H9 (cell line): ENCODE results near the gene ARHGEF10L. TPM values are rescaled to one million over a fixed set of nuclear protein-coding genes. Genes with fewer than 3 reads are reported as not detected.

ENCODE experiments used
- DNase-seq: peaks from one replicate; pipeline ENCODE4 v3.0.0-alpha.2; 2017
- H2AFZ ChIP-seq: one replicate; pipeline ENCODE4 v1.6.1; 2013; ENCODE audit warnings: mild to moderate bottlenecking, low read length, control low read depth, moderate library complexity
- H2AK5ac ChIP-seq: 2 replicates; pipeline ENCODE4 v1.6.1; 2013; ENCODE audit warnings: low read length, control low read depth, mixed read lengths; ENCODE audit not compliant: insufficient read length
- H2BK120ac ChIP-seq: one replicate; pipeline ENCODE4 v1.6.1; 2013; ENCODE audit warnings: low read depth, mild to moderate bottlenecking, low read length, control low read depth, inconsistent platforms; ENCODE audit not compliant: poor library complexity, severe bottlenecking
- H2BK12ac ChIP-seq: 2 replicates; pipeline ENCODE4 v1.6.1; 2013; ENCODE audit warnings: low read length, control low read depth, mixed read lengths, low read depth; ENCODE audit not compliant: insufficient read length
- H2BK15ac ChIP-seq: 2 replicates; pipeline ENCODE4 v1.6.1; 2013; ENCODE audit warnings: low read depth, low read length, control low read depth
- H2BK20ac ChIP-seq: one replicate; pipeline ENCODE4 v1.6.1; 2013; ENCODE audit warnings: low read depth, mild to moderate bottlenecking, low read length, control low read depth, inconsistent platforms; ENCODE audit not compliant: poor library complexity, severe bottlenecking
- H2BK5ac ChIP-seq: 2 replicates; pipeline ENCODE4 v1.6.1; 2013; ENCODE audit warnings: low read length, control low read depth, mixed read lengths; ENCODE audit not compliant: insufficient read length
- H3K14ac ChIP-seq: 2 replicates; pipeline ENCODE4 v1.6.1; 2013; ENCODE audit warnings: low read length, control low read depth; ENCODE audit not compliant: insufficient read depth
- H3K18ac ChIP-seq: 2 replicates; pipeline ENCODE4 v1.6.1; 2013; ENCODE audit warnings: low read depth, mild to moderate bottlenecking, mixed read lengths, low read length, control low read depth; ENCODE audit not compliant: insufficient read length
- H3K23ac ChIP-seq: 2 replicates; pipeline ENCODE4 v1.6.1; 2013; ENCODE audit warnings: low read length, control low read depth, mixed read lengths, low read depth; ENCODE audit not compliant: insufficient read length
- H3K23me2 ChIP-seq: 2 replicates; pipeline ENCODE4 v1.6.1; 2013; ENCODE audit warnings: low read depth, mild to moderate bottlenecking, mixed read lengths, low read length, control low read depth; ENCODE audit not compliant: insufficient read length, poor library complexity, severe bottlenecking
- H3K27ac ChIP-seq: 2 replicates; pipeline ENCODE4 v1.5.1; 2013; ENCODE audit warnings: low read length, control low read depth, mixed read lengths, low read depth; ENCODE audit not compliant: insufficient read length
- H3K27me3 ChIP-seq: 2 replicates; pipeline ENCODE4 v1.6.1; 2013; ENCODE audit warnings: low read length, control low read depth, inconsistent platforms; ENCODE audit not compliant: insufficient read depth
- H3K4ac ChIP-seq: 2 replicates; pipeline ENCODE4 v1.6.1; 2013; ENCODE audit warnings: low read depth, mild to moderate bottlenecking, control low read depth, inconsistent platforms, low read length, moderate library complexity
- H3K4me1 ChIP-seq: 2 replicates; pipeline ENCODE4 v1.6.1; 2013; ENCODE audit warnings: low read length, control low read depth, inconsistent platforms; ENCODE audit not compliant: insufficient read depth
- H3K4me2 ChIP-seq: 2 replicates; pipeline ENCODE4 v1.6.1; 2013; ENCODE audit warnings: low read length, control low read depth, mixed read lengths; ENCODE audit not compliant: insufficient read length, insufficient read depth
- H3K56ac ChIP-seq: 2 replicates; pipeline ENCODE4 v1.6.1; 2013; ENCODE audit warnings: low read depth, mild to moderate bottlenecking, mixed read lengths, low read length, control low read depth; ENCODE audit not compliant: insufficient read length
- H3K79me1 ChIP-seq: 2 replicates; pipeline ENCODE4 v1.6.1; 2013; ENCODE audit warnings: low read depth, mild to moderate bottlenecking, moderate library complexity, low read length, control low read depth, inconsistent platforms; ENCODE audit not compliant: insufficient read depth, poor library complexity, severe bottlenecking
- H3K79me2 ChIP-seq: 2 replicates; pipeline ENCODE4 v1.6.1; 2013; ENCODE audit warnings: low read length, control low read depth, inconsistent platforms; ENCODE audit not compliant: insufficient read depth
- H3K9ac ChIP-seq: 2 replicates; pipeline ENCODE4 v1.6.1; 2013; ENCODE audit warnings: low read length, control low read depth, mixed read lengths; ENCODE audit not compliant: insufficient read length; ENCODE audit errors: extremely low read depth
- H3K9me3 ChIP-seq: one replicate; pipeline ENCODE4 v1.6.1; 2013; ENCODE audit warnings: low read depth, low read length, inconsistent platforms; ENCODE audit not compliant: control insufficient read depth
- H3T11ph ChIP-seq: one replicate; pipeline ENCODE4 v1.6.1; 2013; ENCODE audit warnings: mild to moderate bottlenecking, low read length, control low read depth, inconsistent platforms
- H4K20me1 ChIP-seq: one replicate; pipeline ENCODE4 v1.6.1; 2013; ENCODE audit not compliant: control insufficient read depth, insufficient read length, insufficient read depth
- H4K5ac ChIP-seq: 2 replicates; pipeline ENCODE4 v1.6.1; 2013; ENCODE audit warnings: low read depth, mild to moderate bottlenecking, mixed read lengths, low read length, control low read depth; ENCODE audit not compliant: insufficient read length
- H4K8ac ChIP-seq: replicated peaks from 2 replicates; pipeline ENCODE4 v1.6.1; 2013; ENCODE audit warnings: low read length, control low read depth, mixed read lengths, low read depth; ENCODE audit not compliant: insufficient read length
- H4K91ac ChIP-seq: 2 replicates; pipeline ENCODE4 v1.6.1; 2013; ENCODE audit warnings: low read depth, mild to moderate bottlenecking, moderate library complexity, mixed read lengths, low read length, control low read depth; ENCODE audit not compliant: insufficient read length
- H3K27ac Mint-ChIP-seq, 3 experiments: 2 replicates in 2 of 3; 3 replicates in 1 of 3; pipeline ENCODE4 v1.8.0; 2020 to 2021; ENCODE audit warnings: mixed read lengths in 3 of 3, mild to moderate bottlenecking in 1 of 3, moderate library complexity in 1 of 3
- H3K27me3 Mint-ChIP-seq: 2 replicates; pipeline ENCODE4 v1.8.0; 2021; ENCODE audit warnings: low read depth, mild to moderate bottlenecking, moderate library complexity, mixed read lengths
- H3K36me3 Mint-ChIP-seq, 3 experiments: 2 replicates in 2 of 3; 3 replicates in 1 of 3; pipeline ENCODE4 v1.8.0; 2020 to 2021; ENCODE audit warnings: low read depth in 3 of 3, mixed read lengths in 3 of 3; ENCODE audit not compliant: insufficient read depth in 1 of 3
- H3K4me1 Mint-ChIP-seq, 2 experiments: 2 replicates each; pipeline ENCODE4 v1.8.0; 2020; ENCODE audit warnings: mixed read lengths in 2 of 2
- H3K4me3 Mint-ChIP-seq, 2 experiments: 2 replicates in 1 of 2; 3 replicates in 1 of 2; pipeline ENCODE4 v1.8.0; 2020 to 2021; ENCODE audit warnings: mild to moderate bottlenecking in 2 of 2, mixed read lengths in 2 of 2, moderate library complexity in 1 of 2
- H3K9me3 Mint-ChIP-seq, 2 experiments: 2 replicates in 1 of 2; 3 replicates in 1 of 2; pipeline ENCODE4 v1.8.0; 2020; ENCODE audit warnings: mild to moderate bottlenecking in 2 of 2, mixed read lengths in 2 of 2, moderate library complexity in 1 of 2
- CTCF ChIP-seq: fragments of 200-600 bp; sonication (generic); conservative IDR thresholded peaks from 3 replicates; pipeline ENCODE4 v1.8.0; 2021; ENCODE audit warnings: antibody characterized with exemption, mild to moderate bottlenecking
- WGBS: extraction: QIAGEN DNeasy Blood & Tissue Kit; methylation state at CpG from one replicate; pipeline ENCODE4 v1.1.7; 2013; ENCODE audit warnings: missing lambda C conversion rate, low lambda C conversion rate, mixed read lengths; ENCODE audit not compliant: insufficient read length; ENCODE audit errors: extremely low coverage; 5-methylcytosine and 5-hydroxymethylcytosine counted together
- total RNA-seq: library from RNA; stranded (reverse); gene quantifications from 2 replicates; pipeline ENCODE4 v1.2.1, GENCODE V29; 2021

ARHGEF10L gene
- total RNA-seq, 1 experiment from 2014 or later, result 20.2 TPM

GRCh38 chr1:17711941-17712340, 172.4 kb downstream of the ARHGEF10L start:
- Histone ChIP-seq H3K4ac (no peak overlapping the region), H4K8ac (no peak overlapping the region), H2BK15ac (no peak overlapping the region), H3K56ac (no peak overlapping the region), H3K4me2 (no peak overlapping the region), H3K9ac (no peak overlapping the region), H3K9me3 (peaks cover 8% of the 10 kb centered on the region), H2BK20ac (no peak overlapping the region), H3K23me2 (no peaks in the 10 kb centered on the region), H3K27me3 (no peaks in the 10 kb centered on the region), H4K91ac (no peak overlapping the region), H3K23ac (no peak overlapping the region), H3K4me1 (no peaks in the 10 kb centered on the region), H2AFZ (no peak overlapping the region), H4K20me1 (no peaks in the 10 kb centered on the region), H3K79me1 (no peaks in the 10 kb centered on the region), H2AK5ac (no peak overlapping the region), H3K27ac (no peak overlapping the region), H3T11ph (no peak overlapping the region), H4K5ac (no peak overlapping the region), H2BK12ac (no peak overlapping the region), H3K18ac (no peak overlapping the region), H3K14ac (no peak overlapping the region), H2BK120ac (no peak overlapping the region), H3K79me2 (no peaks in the 10 kb centered on the region), H2BK5ac (no peak overlapping the region)
- peaks cover 7% of the 10 kb centered on the region for H3K27me3 Mint-ChIP-seq
- no peak overlapping the region for H3K27ac Mint-ChIP-seq
- no peaks in the 10 kb centered on the region; a peak in 1 of 4 replicates for H3K4me1 Mint-ChIP-seq
- DNase-seq, result no peak
- WGBS, result no CpG with 5 or more reads among the region's 5 CpGs
- peaks cover 19 to 25% of the 10 kb centered on the region in 2 experiments for H3K9me3 Mint-ChIP-seq
- no peak for TF ChIP-seq CTCF
- H3K36me3 Mint-ChIP-seq, result peaks cover 6 to 15% (median 10%) of the 10 kb centered on the region in 3 experiments; a peak in 6 of 7 replicates
- no peak overlapping the region for H3K4me3 Mint-ChIP-seq
